GM23248 (cell line): ENCODE data around the gene GOPC. TPM values are rescaled to one million over a fixed set of nuclear protein-coding genes. Genes with fewer than 3 reads are reported as not detected.
"Not testable (repeated sequence)": the region's sequence is repeated elsewhere in the genome, so short reads cannot be mapped to it uniquely, and the experiment has no call there.

ENCODE experiments used
- DNase-seq: peaks from one replicate; pipeline ENCODE4 v3.0.0-alpha.2; 2015
- H2AFZ ChIP-seq: fragments of 200-600 bp; sonication (generic); 2 replicates; pipeline ENCODE4 v1.6.1; 2016; ENCODE audit warnings: antibody characterized with exemption
- H3F3A ChIP-seq: fragments of 200-600 bp; sonication (generic); 2 replicates; pipeline ENCODE4 v1.6.1; 2016; ENCODE audit warnings: mild to moderate bottlenecking, antibody characterized with exemption, mixed run types; ENCODE audit not compliant: insufficient read depth
- H3K27ac ChIP-seq: fragments of 200-600 bp; sonication (generic); 2 replicates; pipeline ENCODE4 v1.5.1; 2016; ENCODE audit warnings: mild to moderate bottlenecking
- H3K27me3 ChIP-seq: fragments of 200-600 bp; sonication (generic); replicated peaks from 2 replicates; pipeline ENCODE4 v1.6.1; 2016; ENCODE audit warnings: mild to moderate bottlenecking; ENCODE audit not compliant: insufficient read depth
- H3K36me3 ChIP-seq: fragments of 200-600 bp; sonication (generic); 2 replicates; pipeline ENCODE4 v1.6.1; 2016; ENCODE audit warnings: low read depth, mild to moderate bottlenecking
- H3K4me1 ChIP-seq: fragments of 200-600 bp; sonication (generic); 2 replicates; pipeline ENCODE4 v1.6.1; 2016; ENCODE audit warnings: mild to moderate bottlenecking; ENCODE audit not compliant: insufficient read depth
- H3K4me2 ChIP-seq: fragments of 200-600 bp; sonication (generic); one replicate; pipeline ENCODE4 v1.6.1; 2016; ENCODE audit warnings: mild to moderate bottlenecking; ENCODE audit not compliant: unreplicated experiment
- H3K4me3 ChIP-seq: fragments of 200-600 bp; sonication (generic); 2 replicates; pipeline ENCODE4 v1.5.1; 2016; ENCODE audit warnings: mild to moderate bottlenecking
- H3K79me2 ChIP-seq: fragments of 200-600 bp; sonication (generic); 2 replicates; pipeline ENCODE4 v1.6.1; 2016; ENCODE audit warnings: mild to moderate bottlenecking; ENCODE audit not compliant: insufficient read depth
- H3K9ac ChIP-seq: fragments of 200-600 bp; sonication (generic); 2 replicates; pipeline ENCODE4 v1.6.1; 2016; ENCODE audit warnings: mild to moderate bottlenecking
- H3K9me2 ChIP-seq: fragments of 200-600 bp; sonication (generic); 2 replicates; pipeline ENCODE4 v1.6.1; 2016; ENCODE audit warnings: mixed run types, mild to moderate bottlenecking, moderate library complexity; ENCODE audit not compliant: insufficient read depth
- H3K9me3 ChIP-seq: fragments of 200-600 bp; sonication (generic); one replicate; pipeline ENCODE4 v1.6.1; 2017; ENCODE audit warnings: low read depth
- H4K20me1 ChIP-seq: fragments of 200-600 bp; sonication (generic); 2 replicates; pipeline ENCODE4 v1.6.0; 2016; ENCODE audit not compliant: insufficient read depth
- EZH2 ChIP-seq: fragments of 200-600 bp; sonication (generic); IDR thresholded peaks from 2 replicates; pipeline ENCODE4 v1.6.1; 2018; ENCODE audit warnings: antibody characterized with exemption, mild to moderate bottlenecking; ENCODE audit not compliant: insufficient read depth, poor library complexity, severe bottlenecking
- EZH2phosphoT487 ChIP-seq: fragments of 200-600 bp; sonication (generic); IDR thresholded peaks from 2 replicates; pipeline ENCODE4 v1.6.1; 2018; ENCODE audit warnings: antibody characterized with exemption, moderate library complexity, mild to moderate bottlenecking, low read depth; ENCODE audit not compliant: insufficient read depth
- WGBS, 2 experiments: methylation state at CpG; one replicate each; pipeline ENCODE4 v1.1.6; 2015 to 2017; ENCODE audit warnings: low lambda C conversion rate in 2 of 2, low coverage in 1 of 2; ENCODE audit errors: missing lambda C conversion rate in 2 of 2; 5-methylcytosine and 5-hydroxymethylcytosine counted together
- in situ Hi-C: fragments of 300-500 bp; cut with MboI; formaldehyde crosslinking; loops from 2 replicates; pipeline ENCODE4 v1.15.0; 2020
- polyA plus RNA-seq: library from polyadenylated mRNA; unstranded; fragments of >200 nt; fragmentation: Nextera tagmentation; extraction: Ambion mirVana; gene quantifications from 2 replicates; pipeline ENCODE4 v1.2.1, GENCODE V29; 2016
- total RNA-seq: library from RNA; depleted of rRNA; stranded (reverse); fragments of >200 nt; shearing (Covaris generic); gene quantifications from 2 replicates; pipeline ENCODE4 v1.2.3, GENCODE V29; 2014; rRNA removed

GOPC gene
- 71.8 and 81.4 TPM in 2 replicates for total RNA-seq
- polyA plus RNA-seq = 43.0 and 44.8 TPM in 2 replicates

GRCh38 chr6:117602151-117602898 is at the start of gene GOPC:
Gene GOPC (minus strand): TSS chr6:117602511. CDS start chr6:117602288, 223 bp downstream.
- H3K4me2 ChIP-seq = peak within 1 kb of the TSS; percentile 99
- H4K20me1 ChIP-seq = no peaks in the 10 kb centered on the region
- H3K4me1 ChIP-seq = peaks cover 17% of the 10 kb centered on the region
- in situ Hi-C loops = no loop called here
- 1% methylated on average over 54 to 60 of the region's 60 CpGs for WGBS, 2 experiments
- peak within 1 kb of the TSS; percentile 95 for H3K4me3 ChIP-seq
- no peaks in the 10 kb centered on the region for H3K27me3 ChIP-seq
- TF ChIP-seq EZH2 (no peak), EZH2phosphoT487 (no peak)
- peaks cover 15% of the 10 kb centered on the region for H3K36me3 ChIP-seq
- H3K9me3 ChIP-seq = no peaks in the 10 kb centered on the region
- peak within 1 kb of the TSS; percentile 95 for H3K27ac ChIP-seq
- peaks cover 50% of the 10 kb centered on the region for H3K79me2 ChIP-seq
- peak within 1 kb of the TSS; percentile 94 for H2AFZ ChIP-seq
- peak; percentile 99 for DNase-seq
- H3F3A ChIP-seq = peaks cover 7% of the 10 kb centered on the region
- H3K9me2 ChIP-seq = no peaks in the 10 kb centered on the region
- H3K9ac ChIP-seq = peak within 1 kb of the TSS; percentile 98

GRCh38 chr6:117651984-117652383 is 49.7 kb upstream of the GOPC start:
- H3K27me3 ChIP-seq, H2AFZ ChIP-seq, H3K9ac ChIP-seq, H3F3A ChIP-seq, H3K4me2 ChIP-seq, H3K79me2 ChIP-seq, H3K9me3 ChIP-seq, DNase-seq, H3K36me3 ChIP-seq, H3K27ac ChIP-seq, H4K20me1 ChIP-seq, H3K4me1 ChIP-seq, H3K9me2 ChIP-seq, in situ Hi-C loops, H3K4me3 ChIP-seq: not testable (repeated sequence)
- WGBS, 2 experiments = 66 to 69% methylated on average over 3 of the region's 3 CpGs

- H2AFZ ChIP-seq = no peak overlapping the region
- H3K4me3 ChIP-seq = no peak overlapping the region
- 74 to 79% methylated on average over 2 of the region's 2 CpGs for WGBS, 2 experiments
- no peaks in the 10 kb centered on the region for H3K9me2 ChIP-seq
- no peaks in the 10 kb centered on the region for H3K79me2 ChIP-seq
- no peaks in the 10 kb centered on the region for H4K20me1 ChIP-seq
- no peaks in the 10 kb centered on the region for H3F3A ChIP-seq
- in situ Hi-C loops = no loop called here
- H3K27me3 ChIP-seq = no peaks in the 10 kb centered on the region
- no peak overlapping the region for H3K4me2 ChIP-seq
- no peak for DNase-seq
- H3K9me3 ChIP-seq = no peaks in the 10 kb centered on the region
- no peaks in the 10 kb centered on the region for H3K36me3 ChIP-seq
- H3K27ac ChIP-seq = no peak overlapping the region
- no peaks in the 10 kb centered on the region for H3K4me1 ChIP-seq
- H3K9ac ChIP-seq = no peak overlapping the region
- no peak for TF ChIP-seq EZH2phosphoT487
- TF ChIP-seq EZH2 = no peak
Observed at GRCh38 chr6:117642976-117643375, 40.7 kb upstream of the GOPC start.

- in situ Hi-C loops = no loop called here
- Histone ChIP-seq H4K20me1 (no peaks in the 10 kb centered on the region), H3K4me1 (no peaks in the 10 kb centered on the region), H3K9me3 (no peaks in the 10 kb centered on the region), H3K79me2 (no peaks in the 10 kb centered on the region), H3K36me3 (no peaks in the 10 kb centered on the region), H3K9me2 (no peaks in the 10 kb centered on the region), H3K9ac (no peak overlapping the region), H3K4me2 (no peak overlapping the region), H3K4me3 (no peak overlapping the region), H3K27ac (no peak overlapping the region), H3K27me3 (no peaks in the 10 kb centered on the region), H3F3A (no peaks in the 10 kb centered on the region), H2AFZ (no peak overlapping the region)
- no peak for TF ChIP-seq EZH2
- no peak for TF ChIP-seq EZH2phosphoT487
- 55 to 56% methylated on average over 1 of the region's 1 CpG for whole genome bisulfite sequencing, 2 experiments
- no peak for DNase-seq
Observed at GRCh38 chr6:117637770-117638169, 35.5 kb upstream of the GOPC start.
